Neural progenitor cell (in vitro differentiated cells): Measurements from ENCODE around the gene EPHA4. TPM values are rescaled to one million over a fixed set of nuclear protein-coding genes. Genes with fewer than 3 reads are reported as not detected.

ENCODE experiments used
- DNase-seq: peaks from one replicate; pipeline ENCODE4 v3.0.0-alpha.2; 2016; ENCODE audit warnings: low spot score
- H2AFZ ChIP-seq: fragments of 200-600 bp; sonication (generic); replicated peaks from 2 replicates; pipeline ENCODE4 v1.6.1; 2016; ENCODE audit warnings: antibody characterized with exemption
- H3F3A ChIP-seq: fragments of 200-600 bp; sonication (generic); 2 replicates; pipeline ENCODE4 v1.6.1; 2016; ENCODE audit warnings: antibody characterized with exemption, low read depth
- H3K27ac ChIP-seq: fragments of 200-600 bp; sonication (generic); 2 replicates; pipeline ENCODE4 v1.5.1; 2016; ENCODE audit warnings: mild to moderate bottlenecking
- H3K27me3 ChIP-seq: fragments of 200-600 bp; sonication (generic); 2 replicates; pipeline ENCODE4 v1.6.1; 2016; ENCODE audit warnings: mild to moderate bottlenecking, moderate library complexity
- H3K36me3 ChIP-seq: fragments of 200-600 bp; sonication (generic); 2 replicates; pipeline ENCODE4 v1.5.1; 2016
- H3K4me1 ChIP-seq: fragments of 200-600 bp; sonication (generic); 2 replicates; pipeline ENCODE4 v1.6.1; 2016; ENCODE audit warnings: mixed run types
- H3K4me2 ChIP-seq: fragments of 200-600 bp; sonication (generic); 2 replicates; pipeline ENCODE4 v1.6.1; 2016
- H3K4me3 ChIP-seq: fragments of 200-600 bp; sonication (generic); 2 replicates; pipeline ENCODE4 v1.5.1; 2016
- H3K79me2 ChIP-seq: fragments of 200-600 bp; sonication (generic); 2 replicates; pipeline ENCODE4 v1.6.1; 2016; ENCODE audit warnings: low read depth
- H3K9ac ChIP-seq: fragments of 200-600 bp; sonication (generic); 2 replicates; pipeline ENCODE4 v1.6.1; 2016
- H3K9me3 ChIP-seq: fragments of 200-600 bp; sonication (generic); 2 replicates; pipeline ENCODE4 v1.5.1; 2016; ENCODE audit warnings: low read depth
- H4K20me1 ChIP-seq: fragments of 200-600 bp; sonication (generic); 2 replicates; pipeline ENCODE4 v1.6.1; 2016; ENCODE audit warnings: low read depth
- H3K27ac Mint-ChIP-seq: 3 replicates; pipeline ENCODE4 v1.8.0; 2021; ENCODE audit warnings: mixed read lengths
- H3K27me3 Mint-ChIP-seq: 2 replicates; pipeline ENCODE4 v1.8.0; 2022; ENCODE audit warnings: low read depth, mild to moderate bottlenecking, inconsistent platforms, moderate library complexity, mixed read lengths; ENCODE audit not compliant: insufficient read depth
- H3K36me3 Mint-ChIP-seq: 3 replicates; pipeline ENCODE4 v1.8.0; 2021; ENCODE audit warnings: mixed read lengths
- H3K4me1 Mint-ChIP-seq: 3 replicates; pipeline ENCODE4 v1.8.0; 2021; ENCODE audit warnings: mixed read lengths
- H3K4me3 Mint-ChIP-seq: 3 replicates; pipeline ENCODE4 v1.8.0; 2021; ENCODE audit warnings: mild to moderate bottlenecking, moderate library complexity, mixed read lengths
- H3K9me3 Mint-ChIP-seq: 3 replicates; pipeline ENCODE4 v1.8.0; 2020; ENCODE audit warnings: mixed read lengths
- CTCF ChIP-seq: fragments of 200-600 bp; sonication (generic); IDR thresholded peaks from 2 replicates; pipeline ENCODE4 v1.5.1; 2017; ENCODE audit warnings: antibody characterized with exemption, mild to moderate bottlenecking
- EZH2 ChIP-seq: fragments of 200-600 bp; sonication (generic); IDR thresholded peaks from 2 replicates; pipeline ENCODE4 v1.6.1; 2017; ENCODE audit warnings: antibody characterized with exemption, mild to moderate bottlenecking, moderate library complexity
- EZH2phosphoT487 ChIP-seq: fragments of 200-600 bp; sonication (generic); IDR thresholded peaks from 2 replicates; pipeline ENCODE4 v1.6.1; 2017; ENCODE audit warnings: antibody characterized with exemption
- total RNA-seq: library from RNA; depleted of rRNA; stranded (reverse); fragments of >200 nt; gene quantifications from 2 replicates; pipeline ENCODE4 v1.2.3, GENCODE V29; 2015; ENCODE audit warnings: low replicate concordance

The EPHA4 gene
- total RNA-seq, 1 donor from 2014 or later, result 323 TPM

GRCh38 chr2:221501210-221501882 is 70.8 kb downstream of the EPHA4 start:
- Mint-ChIP-seq H3K36me3 (peaks cover 22% of the 10 kb centered on the region), H3K4me1 (peaks cover 29% of the 10 kb centered on the region), H3K4me3 (no peak overlapping the region), H3K27me3 (no peaks in the 10 kb centered on the region), H3K27ac (no peak overlapping the region), H3K9me3 (no peaks in the 10 kb centered on the region)
- H3K9ac ChIP-seq, result no peak overlapping the region
- peak overlapping the region; percentile 41 for H3K27ac ChIP-seq
- no peak overlapping the region for H3K4me3 ChIP-seq
- no peak overlapping the region for H2AFZ ChIP-seq
- H3K4me1 ChIP-seq, result peaks cover 44% of the 10 kb centered on the region
- TF ChIP-seq EZH2 (no peak), CTCF (no peak), EZH2phosphoT487 (no peak)
- peaks cover 99% of the 10 kb centered on the region for H4K20me1 ChIP-seq
- H3K4me2 ChIP-seq, result no peak overlapping the region
- H3K79me2 ChIP-seq, result peaks cover 100% of the 10 kb centered on the region
- DNase-seq, result no peak
- H3K27me3 ChIP-seq, result no peaks in the 10 kb centered on the region
- peaks cover 67% of the 10 kb centered on the region for H3F3A ChIP-seq
- no peaks in the 10 kb centered on the region for H3K9me3 ChIP-seq
- no peaks in the 10 kb centered on the region for H3K36me3 ChIP-seq

- Histone ChIP-seq H3K79me2 (peaks cover 97% of the 10 kb centered on the region), H3F3A (peaks cover 74% of the 10 kb centered on the region), H3K9ac (no peak overlapping the region), H3K4me1 (peaks cover 49% of the 10 kb centered on the region), H3K27ac (peak overlapping the region; percentile 41), H2AFZ (no peak overlapping the region), H4K20me1 (peaks cover 99% of the 10 kb centered on the region), H3K4me2 (no peak overlapping the region), H3K36me3 (no peaks in the 10 kb centered on the region), H3K9me3 (no peaks in the 10 kb centered on the region), H3K27me3 (no peaks in the 10 kb centered on the region), H3K4me3 (no peak overlapping the region)
- H3K4me3 Mint-ChIP-seq, result no peak overlapping the region
- peaks cover 22% of the 10 kb centered on the region for H3K36me3 Mint-ChIP-seq
- H3K4me1 Mint-ChIP-seq, result peaks cover 35% of the 10 kb centered on the region
- H3K9me3 Mint-ChIP-seq, result no peaks in the 10 kb centered on the region
- no peaks in the 10 kb centered on the region for H3K27me3 Mint-ChIP-seq
- DNase-seq, result no peak
- no peak overlapping the region for H3K27ac Mint-ChIP-seq
- TF ChIP-seq EZH2phosphoT487, result no peak
Observed at GRCh38 chr2:221500501-221501209, 71.4 kb downstream of the EPHA4 start.

GRCh38 chr2:221495731-221496130 is 76.4 kb downstream of the EPHA4 start:
- no peaks in the 10 kb centered on the region for H3K27me3 ChIP-seq
- H3K9me3 ChIP-seq, result no peaks in the 10 kb centered on the region
- no peak overlapping the region for H2AFZ ChIP-seq
- Mint-ChIP-seq H3K4me3 (no peak overlapping the region), H3K9me3 (no peaks in the 10 kb centered on the region), H3K27ac (no peak overlapping the region), H3K36me3 (peaks cover 43% of the 10 kb centered on the region), H3K27me3 (peaks cover 2% of the 10 kb centered on the region), H3K4me1 (peaks cover 20% of the 10 kb centered on the region)
- no peak for TF ChIP-seq CTCF
- no peak for TF ChIP-seq EZH2
- TF ChIP-seq EZH2phosphoT487, result no peak
- H3K4me1 ChIP-seq, result peaks cover 62% of the 10 kb centered on the region
- H3K9ac ChIP-seq, result no peak overlapping the region
- H3K4me3 ChIP-seq, result peak overlapping the region; percentile 13
- H3K27ac ChIP-seq, result peak overlapping the region; percentile 95
- peak overlapping the region; percentile 71 for H3K4me2 ChIP-seq
- peaks cover 10% of the 10 kb centered on the region for H3K36me3 ChIP-seq
- peaks cover 56% of the 10 kb centered on the region for H3F3A ChIP-seq
- H4K20me1 ChIP-seq, result peaks cover 99% of the 10 kb centered on the region
- peak; percentile 83 for DNase-seq
- H3K79me2 ChIP-seq, result peaks cover 97% of the 10 kb centered on the region

GRCh38 chr2:221494556-221494955 is 77.5 kb downstream of the EPHA4 start:
- H3K27ac Mint-ChIP-seq, result no peak overlapping the region
- H3K4me3 Mint-ChIP-seq, result no peak overlapping the region
- Histone ChIP-seq H3K27me3 (no peaks in the 10 kb centered on the region), H3K4me3 (no peak overlapping the region), H3K27ac (peak overlapping the region; percentile 95), H3K4me1 (peaks cover 74% of the 10 kb centered on the region), H3K4me2 (peak overlapping the region; percentile 71), H3F3A (peaks cover 54% of the 10 kb centered on the region), H3K36me3 (peaks cover 10% of the 10 kb centered on the region), H3K9ac (no peak overlapping the region), H3K9me3 (no peaks in the 10 kb centered on the region), H2AFZ (no peak overlapping the region), H3K79me2 (peaks cover 97% of the 10 kb centered on the region), H4K20me1 (peaks cover 100% of the 10 kb centered on the region)
- H3K36me3 Mint-ChIP-seq, result peaks cover 34% of the 10 kb centered on the region
- H3K27me3 Mint-ChIP-seq, result peaks cover 2% of the 10 kb centered on the region
- peaks cover 20% of the 10 kb centered on the region for H3K4me1 Mint-ChIP-seq
- no peaks in the 10 kb centered on the region for H3K9me3 Mint-ChIP-seq
- DNase-seq, result no peak
- no peak for TF ChIP-seq EZH2phosphoT487
- no peak for TF ChIP-seq EZH2
- TF ChIP-seq CTCF, result no peak
